Liver (tissue), 9 donors: ENCODE measurements around the gene MAP4K3. TPM values are rescaled to one million over a fixed set of nuclear protein-coding genes. Genes with fewer than 3 reads are reported as not detected.

Experiments
- DNase-seq: peaks from one replicate; pipeline ENCODE4 v3.0.0-alpha.2; 2017; ENCODE audit warnings: low spot score
- H3K27ac ChIP-seq, 2 donors: one replicate each; pipeline ENCODE4 v1.7.0; 2013; ENCODE audit warnings: inconsistent platforms in 2 of 2, low read length in 2 of 2, control low read depth in 1 of 2, low read depth in 1 of 2, mild to moderate bottlenecking in 1 of 2
- H3K27me3 ChIP-seq, 4 donors: one replicate each; pipeline versions ENCODE4 v1.6.1 to v1.7.0; 2013; ENCODE audit warnings: low read length in 3 of 4, inconsistent platforms in 1 of 4, mild to moderate bottlenecking in 1 of 4, moderate library complexity in 1 of 4; ENCODE audit not compliant: control insufficient read depth in 4 of 4, insufficient read depth in 4 of 4
- H3K36me3 ChIP-seq, 4 donors: one replicate each; pipeline versions ENCODE4 v1.6.1 to v1.7.0; 2013; ENCODE audit warnings: low read length in 3 of 4, mild to moderate bottlenecking in 3 of 4, low read depth in 1 of 4, moderate library complexity in 1 of 4; ENCODE audit not compliant: control insufficient read depth in 4 of 4, insufficient read depth in 3 of 4
- H3K4me1 ChIP-seq, 4 donors: one replicate each; pipeline versions ENCODE4 v1.6.1 to v1.7.0; 2013; ENCODE audit warnings: low read length in 3 of 4, mild to moderate bottlenecking in 3 of 4, moderate library complexity in 1 of 4; ENCODE audit not compliant: control insufficient read depth in 4 of 4, insufficient read depth in 4 of 4
- H3K4me3 ChIP-seq, 3 donors: one replicate each; pipeline versions ENCODE4 v1.6.1 to v1.7.0; 2013; ENCODE audit warnings: low read length in 3 of 3, control low read depth in 1 of 3, low read depth in 1 of 3, mild to moderate bottlenecking in 1 of 3
- H3K9ac ChIP-seq, 2 donors: one replicate each; pipeline ENCODE4 v1.7.0; 2013; ENCODE audit warnings: low read length in 2 of 2, mild to moderate bottlenecking in 2 of 2, moderate library complexity in 2 of 2, control low read depth in 1 of 2, low read depth in 1 of 2
- H3K9me3 ChIP-seq, 4 donors: one replicate each; pipeline versions ENCODE4 v1.6.1 to v1.7.0; 2013; ENCODE audit warnings: low read length in 3 of 4; ENCODE audit not compliant: control insufficient read depth in 4 of 4
- ATF3 ChIP-seq: IDR thresholded peaks from 2 replicates; pipeline ENCODE4 v1.6.1; 2016; ENCODE audit warnings: antibody characterized with exemption
- CTCF ChIP-seq: fragments of 150-350 bp; IDR thresholded peaks from 2 replicates; pipeline ENCODE4 v1.5.1; 2017; ENCODE audit warnings: improper control_type of control experiment, low read depth, low read length; ENCODE audit not compliant: missing input control
- EGR1 ChIP-seq, 2 donors: IDR thresholded peaks; 2 replicates each; pipeline ENCODE4 v1.6.1; 2016 to 2018; ENCODE audit warnings: antibody characterized with exemption in 2 of 2, low read depth in 2 of 2
- GABPA ChIP-seq, 2 donors: IDR thresholded peaks in 1 of 2; conservative IDR thresholded peaks in 1 of 2; 2 replicates each; pipeline ENCODE4 v1.6.1; 2016; ENCODE audit warnings: antibody characterized with exemption in 2 of 2, mild to moderate bottlenecking in 1 of 2, moderate library complexity in 1 of 2
- HNF4G ChIP-seq: IDR thresholded peaks from 2 replicates; pipeline ENCODE4 v1.6.1; 2016; ENCODE audit warnings: antibody characterized with exemption
- JUND ChIP-seq, 2 donors: IDR thresholded peaks; 2 replicates each; pipeline ENCODE4 v1.6.1; 2016; ENCODE audit warnings: antibody characterized with exemption in 2 of 2
- MAX ChIP-seq: IDR thresholded peaks from 2 replicates; pipeline ENCODE4 v1.6.1; 2016; ENCODE audit warnings: antibody characterized with exemption
- NR2F2 ChIP-seq: IDR thresholded peaks from 2 replicates; pipeline ENCODE4 v1.6.1; 2016; ENCODE audit warnings: antibody characterized with exemption
- RAD21 ChIP-seq, 2 donors: IDR thresholded peaks; 2 replicates each; pipeline ENCODE4 v1.6.1; 2016; ENCODE audit warnings: antibody characterized with exemption in 2 of 2, mild to moderate bottlenecking in 2 of 2
- REST ChIP-seq: IDR thresholded peaks from 2 replicates; pipeline ENCODE4 v1.6.1; 2016; ENCODE audit warnings: antibody characterized with exemption, mild to moderate bottlenecking
- RXRA ChIP-seq, 2 donors: IDR thresholded peaks; 2 replicates each; pipeline ENCODE4 v1.6.1; 2017 to 2018; ENCODE audit warnings: antibody characterized with exemption in 2 of 2, mild to moderate bottlenecking in 1 of 2
- SP1 ChIP-seq: IDR thresholded peaks from 2 replicates; pipeline ENCODE4 v1.6.1; 2018; ENCODE audit warnings: antibody characterized with exemption, mild to moderate bottlenecking
- TAF1 ChIP-seq: conservative IDR thresholded peaks from 2 replicates; pipeline ENCODE4 v1.6.1; 2016; ENCODE audit warnings: antibody characterized with exemption, mild to moderate bottlenecking
- YY1 ChIP-seq: IDR thresholded peaks from 2 replicates; pipeline ENCODE4 v1.6.1; 2016; ENCODE audit warnings: antibody characterized with exemption, mild to moderate bottlenecking
- ZBTB33 ChIP-seq: IDR thresholded peaks from 2 replicates; pipeline ENCODE4 v1.6.1; 2016; ENCODE audit warnings: antibody characterized with exemption
- WGBS: extraction: QIAGEN DNeasy Blood & Tissue Kit; methylation state at CpG from one replicate; pipeline ENCODE4 v1.1.7; 2013; 5-methylcytosine and 5-hydroxymethylcytosine counted together
- polyA plus RNA-seq, 2 donors: library from polyadenylated mRNA; stranded (reverse) in 1 of 2; unstranded in 1 of 2; fragments of 200-250 nt in 1 of 2; fragments of >200 nt in 1 of 2; fragmentation: Nextera tagmentation in 1 of 2; extraction: Ambion mirVana in 1 of 2; gene quantifications; one replicate each; pipeline versions ENCODE4 v1.2.1 to v1.2.3, GENCODE V29; 2013 to 2015
- total RNA-seq, 2 donors: library from RNA; depleted of rRNA; stranded (reverse); fragments of >200 nt; gene quantifications; one replicate each; pipeline ENCODE4 v1.2.3, GENCODE V29; 2014
- donor health status: healthy.
- donor health status: healthy.
- donor health status: healthy.
- donor health status: healthy.
- donor health status: healthy.

Gene MAP4K3
- total and polyA plus RNA-seq, 4 donors: 6.2 to 23.8 (median 10.9) TPM

GRCh38 chr2:39378968-39379367 is 58.1 kb downstream of the MAP4K3 start:
- H3K4me3 ChIP-seq: no peak overlapping the region
- H3K27me3 ChIP-seq: no peaks in the 10 kb centered on the region
- TF ChIP-seq RAD21 (IDR thresholded peaks at IDR 0.05): no peak
- no peak for TF ChIP-seq EGR1 (IDR thresholded peaks at IDR 0.05; ENCODE audit: low read depth in 2 of 2)
- no peak for TF ChIP-seq REST
- TF ChIP-seq RXRA (IDR thresholded peaks at IDR 0.05): no peak
- TF ChIP-seq YY1: no peak
- 36% methylated on average over 1 of the region's 1 CpG for WGBS
- H3K27ac ChIP-seq: no peak overlapping the region
- H3K4me1 ChIP-seq: peaks cover 3 to 22% (median 5%) of the 10 kb centered on the region in 4 donors
- H3K36me3 ChIP-seq: peaks cover 2 to 3% (median 3%) of the 10 kb centered on the region in 4 donors
- no peak for DNase-seq
- no peaks in the 10 kb centered on the region for H3K9me3 ChIP-seq
- peak overlapping the region in 1 of 2 donors; percentile 9 for H3K9ac ChIP-seq

GRCh38 chr2:39377226-39377939 is 59.7 kb downstream of the MAP4K3 start:
- Histone ChIP-seq H3K36me3 (peaks cover 2 to 3% (median 3%) of the 10 kb centered on the region in 4 donors), H3K4me3 (no peak overlapping the region), H3K4me1 (peaks cover 3 to 22% (median 5%) of the 10 kb centered on the region in 4 donors), H3K27me3 (no peaks in the 10 kb centered on the region), H3K9me3 (no peaks in the 10 kb centered on the region), H3K9ac (no peak overlapping the region), H3K27ac (no peak overlapping the region)
- DNase-seq: no peak
- TF ChIP-seq GABPA (IDR thresholded peaks at IDR 0.05 in 1 of 2, conservative IDR thresholded peaks at IDR 0.05 in 1 of 2): no peak
- no peak for TF ChIP-seq TAF1
- TF ChIP-seq CTCF: no peak
- WGBS: 71% methylated on average over 2 of the region's 2 CpGs

GRCh38 chr2:39375917-39376316 is 61.2 kb downstream of the MAP4K3 start:
- no peaks in the 10 kb centered on the region for H3K27me3 ChIP-seq
- DNase-seq: no peak
- H3K9ac ChIP-seq: no peak overlapping the region
- H3K4me1 ChIP-seq: peaks cover 0 to 15% (median 3%) of the 10 kb centered on the region in 4 donors
- TF ChIP-seq ZBTB33: no peak
- no peak for TF ChIP-seq RXRA (IDR thresholded peaks at IDR 0.05)
- no peak for TF ChIP-seq SP1
- no peak for TF ChIP-seq NR2F2
- no peak for TF ChIP-seq CTCF
- TF ChIP-seq TAF1: no peak
- no peak for TF ChIP-seq JUND (IDR thresholded peaks at IDR 0.05)
- no peak for TF ChIP-seq YY1
- TF ChIP-seq MAX: no peak
- no peak for TF ChIP-seq EGR1 (IDR thresholded peaks at IDR 0.05; ENCODE audit: low read depth in 2 of 2)
- TF ChIP-seq HNF4G: no peak
- no peak for TF ChIP-seq ATF3
- WGBS: 97% methylated on average over 2 of the region's 2 CpGs
- H3K36me3 ChIP-seq: peaks cover 2 to 3% (median 3%) of the 10 kb centered on the region in 4 donors
- H3K27ac ChIP-seq: no peak overlapping the region
- no peaks in the 10 kb centered on the region for H3K9me3 ChIP-seq
- no peak overlapping the region for H3K4me3 ChIP-seq
